ENCODE data around the gene RND1.
A peak's percentile ranks its signal among the peaks of the same experiment; 100 is the strongest.
"Not testable (repeated sequence)": the region's sequence is repeated elsewhere in the genome, so short reads cannot be mapped to it uniquely, and the experiment has no call there.

The RND1 gene

GRCh38 chr12:48868451-48868850, 2.8 kb upstream of the RND1 start:
- DNase-seq (ENCODE audit: low read depth): no peak

DNA sequence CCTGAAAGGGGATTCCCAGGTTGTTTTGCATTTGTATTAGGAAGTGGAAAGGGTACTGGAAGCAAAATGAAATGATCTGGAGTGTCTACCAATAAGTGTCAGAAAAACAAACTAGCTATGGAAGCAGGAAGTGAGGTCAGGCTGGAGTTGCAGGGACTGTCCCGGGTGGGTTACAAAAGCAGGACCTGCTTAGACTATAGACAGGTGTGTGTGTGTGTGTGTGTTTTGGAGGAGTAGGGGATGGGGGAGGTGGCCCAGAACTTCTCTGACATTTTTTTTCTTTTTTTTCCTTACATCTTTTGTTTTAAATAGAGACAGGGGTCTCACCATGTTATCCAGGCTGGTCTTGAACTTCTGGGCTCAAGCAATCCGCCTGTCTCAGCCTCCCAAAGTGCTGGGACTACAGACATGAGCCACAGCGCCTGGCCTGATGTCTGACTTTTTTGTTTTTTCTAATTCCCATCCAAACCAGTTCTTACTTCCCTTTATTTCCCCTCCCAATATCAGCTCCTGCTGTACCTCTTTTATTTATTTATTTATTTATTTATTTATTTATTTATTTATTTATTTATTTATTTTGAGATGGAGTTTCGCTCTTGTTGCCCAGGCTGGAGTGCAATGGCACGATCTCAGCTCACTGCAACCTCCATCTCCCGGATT, 512 bp upstream of the RND1 start:
- no peak for DNase-seq (ENCODE audit: low read depth)

DNA sequence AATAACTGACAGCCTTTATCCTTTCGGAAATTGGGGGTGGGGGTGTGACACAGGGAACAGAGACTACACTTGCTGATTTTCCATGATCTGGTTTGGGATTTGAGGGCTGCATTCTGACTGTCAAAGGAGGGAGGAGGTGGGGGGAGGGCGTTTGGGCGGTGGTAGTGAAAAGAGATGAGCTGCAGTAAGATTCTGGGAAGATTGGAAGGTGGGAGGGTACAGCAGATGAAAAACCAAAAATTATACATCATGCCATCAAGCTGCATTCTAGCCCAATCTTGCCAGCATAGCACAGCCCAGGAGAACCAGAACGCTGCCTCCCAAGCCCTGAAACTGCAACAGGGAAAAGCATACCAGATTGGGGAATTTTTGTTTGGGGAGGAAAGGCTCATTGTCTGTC, 2.4 kb downstream of the RND1 start:
- DNase-seq (ENCODE audit: low read depth): no peak

- DNase-seq (ENCODE audit: low read depth): no peak
Observed at GRCh38 chr12:48862760-48863159, 2.9 kb downstream of the RND1 start.

DNA sequence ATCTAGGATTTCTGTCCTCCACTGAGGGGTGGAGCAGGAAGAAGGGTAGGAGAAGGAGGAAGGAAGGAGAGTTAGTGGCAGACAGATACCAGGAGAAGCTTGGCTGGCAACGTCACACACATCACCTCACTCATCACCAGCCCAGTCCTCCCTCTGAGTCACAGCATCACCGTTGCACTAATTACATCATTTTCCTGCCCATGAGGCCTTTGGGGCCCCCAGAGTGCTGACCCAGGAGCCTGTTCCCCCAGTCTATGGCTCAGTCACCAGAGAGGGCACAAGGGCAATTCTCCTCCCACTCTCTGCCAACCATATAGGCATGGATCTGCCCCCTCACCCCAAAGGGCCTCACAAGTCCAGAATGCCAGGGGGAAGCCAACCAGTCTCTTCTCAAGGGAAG, 4.6 kb downstream of the RND1 start:
- DNase-seq (ENCODE audit: low read depth): no peak

DNA sequence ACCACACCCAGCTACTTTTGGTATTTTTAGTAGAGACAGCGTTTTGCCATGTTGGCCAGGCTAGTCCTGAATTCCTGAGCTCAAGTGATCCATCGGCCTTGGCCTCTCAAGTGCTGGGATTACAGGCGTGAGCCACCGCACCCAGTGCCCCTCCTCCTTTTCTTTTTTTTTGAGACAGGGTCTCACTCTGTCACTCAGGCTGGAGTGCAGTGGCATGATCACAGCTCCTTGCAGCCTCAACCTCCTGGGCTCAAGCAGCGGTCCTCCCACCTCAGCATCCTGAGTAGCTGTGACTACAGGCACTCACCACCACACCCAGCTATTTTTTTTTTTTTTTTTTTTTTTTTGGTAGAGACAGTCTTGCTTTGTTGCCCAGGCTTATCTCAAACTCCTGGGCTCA, 5.4 kb downstream of the RND1 start:
- not testable (repeated sequence) for DNase-seq (ENCODE audit: low read depth)

- DNase-seq (ENCODE audit: low read depth): no peak
Observed at GRCh38 chr12:48859607-48860006, 6.1 kb downstream of the RND1 start.

GRCh38 chr12:48858043-48858442, 7.6 kb downstream of the RND1 start:
- no peak for DNase-seq (ENCODE audit: low read depth)

DNA sequence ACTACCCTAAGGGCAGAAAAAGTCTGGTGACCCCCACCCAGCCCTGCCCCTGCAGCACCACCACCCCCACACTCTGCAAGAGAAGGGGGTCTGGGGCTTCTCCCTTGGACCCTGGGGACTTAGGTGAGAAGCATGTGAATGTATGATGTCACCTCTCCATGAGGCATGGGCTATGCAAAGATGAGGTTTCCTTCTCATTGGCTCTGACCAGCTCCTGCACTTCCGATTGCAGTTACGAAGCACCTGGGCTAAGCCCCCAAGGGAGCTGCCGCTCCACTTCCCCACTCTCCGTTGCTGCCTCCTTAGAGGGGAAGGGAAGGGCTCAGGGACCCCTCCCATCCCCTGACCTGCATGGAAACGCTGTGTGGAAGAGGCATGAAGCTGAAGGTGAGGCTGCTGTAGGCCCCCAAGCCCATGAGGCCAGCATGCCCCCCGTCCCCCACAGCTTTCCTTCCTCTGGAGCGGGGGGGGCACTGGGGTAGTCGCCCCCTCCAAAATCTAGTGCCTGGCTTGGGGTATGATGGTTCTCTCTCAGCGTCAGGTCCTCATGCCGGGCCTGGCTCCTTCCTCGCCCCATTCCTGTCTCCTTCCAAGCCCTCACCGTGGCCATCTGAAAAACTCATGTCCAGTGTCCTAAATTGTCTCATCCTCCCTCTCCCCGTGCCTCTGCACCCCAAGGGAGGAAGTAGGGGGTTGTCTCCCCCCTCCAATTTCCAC, 8.2 kb downstream of the RND1 start:
- no peak for DNase-seq (ENCODE audit: low read depth)

DNA sequence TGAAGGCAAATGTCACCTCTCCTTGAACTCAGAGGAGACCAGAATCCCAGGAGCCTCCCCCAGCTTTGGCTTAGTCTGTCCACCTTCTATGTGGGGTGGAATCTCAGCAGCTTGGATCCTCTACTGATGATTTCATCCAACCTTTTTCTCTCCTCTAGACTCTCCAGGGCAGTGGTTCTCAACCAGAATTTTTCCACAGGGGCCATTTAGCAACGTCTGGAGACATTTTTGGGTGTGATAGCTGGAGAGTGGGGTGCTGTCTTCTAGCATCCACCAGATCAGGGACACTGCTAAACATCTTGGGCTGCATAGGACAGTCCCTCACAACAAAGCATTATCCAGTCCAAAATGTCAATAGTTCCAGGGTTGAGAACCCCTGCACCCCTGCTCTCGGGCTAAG, 9.3 kb downstream of the RND1 start:
- no peak for DNase-seq (ENCODE audit: low read depth)

DNA sequence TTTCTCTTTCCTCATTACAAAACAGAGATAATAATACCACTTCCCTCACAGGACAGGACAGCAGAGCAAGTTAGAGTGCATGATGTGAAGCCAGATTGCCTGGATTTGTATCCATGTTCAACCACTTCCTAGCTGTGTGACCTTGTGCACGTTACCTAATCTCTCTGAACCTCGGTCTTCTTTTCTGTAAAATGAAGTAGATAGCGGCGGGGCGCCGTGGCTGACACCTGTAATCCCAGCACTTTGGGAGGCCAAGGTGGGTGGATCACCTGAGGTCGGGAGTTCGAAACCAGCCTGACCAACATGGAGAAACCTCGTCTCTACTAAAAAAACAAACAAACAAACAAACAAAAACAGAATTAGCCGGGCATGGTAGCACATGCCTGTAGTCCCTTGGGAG, 10.7 kb downstream of the RND1 start:
- not testable (repeated sequence) for DNase-seq (ENCODE audit: low read depth)

DNA sequence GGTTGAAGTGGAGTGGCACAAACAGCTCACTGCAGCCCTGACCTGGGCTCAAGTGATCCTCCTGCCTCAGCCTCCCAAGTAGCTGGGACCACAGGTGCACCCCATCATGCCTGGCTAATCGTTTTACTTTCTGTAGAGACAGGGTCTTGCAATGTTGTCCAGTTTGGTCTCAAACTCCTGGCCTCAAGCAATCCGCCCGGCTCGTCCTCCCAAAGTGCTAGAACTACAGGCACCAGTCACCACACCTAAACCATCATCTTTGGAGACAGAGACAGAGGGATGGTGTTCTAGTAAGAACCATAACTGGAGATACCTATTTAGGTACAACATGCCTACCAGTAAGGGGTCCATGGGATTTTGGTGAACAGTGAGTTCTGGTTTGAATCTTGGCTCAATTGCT, 11.2 kb downstream of the RND1 start:
- DNase-seq (ENCODE audit: low read depth): no peak

DNA sequence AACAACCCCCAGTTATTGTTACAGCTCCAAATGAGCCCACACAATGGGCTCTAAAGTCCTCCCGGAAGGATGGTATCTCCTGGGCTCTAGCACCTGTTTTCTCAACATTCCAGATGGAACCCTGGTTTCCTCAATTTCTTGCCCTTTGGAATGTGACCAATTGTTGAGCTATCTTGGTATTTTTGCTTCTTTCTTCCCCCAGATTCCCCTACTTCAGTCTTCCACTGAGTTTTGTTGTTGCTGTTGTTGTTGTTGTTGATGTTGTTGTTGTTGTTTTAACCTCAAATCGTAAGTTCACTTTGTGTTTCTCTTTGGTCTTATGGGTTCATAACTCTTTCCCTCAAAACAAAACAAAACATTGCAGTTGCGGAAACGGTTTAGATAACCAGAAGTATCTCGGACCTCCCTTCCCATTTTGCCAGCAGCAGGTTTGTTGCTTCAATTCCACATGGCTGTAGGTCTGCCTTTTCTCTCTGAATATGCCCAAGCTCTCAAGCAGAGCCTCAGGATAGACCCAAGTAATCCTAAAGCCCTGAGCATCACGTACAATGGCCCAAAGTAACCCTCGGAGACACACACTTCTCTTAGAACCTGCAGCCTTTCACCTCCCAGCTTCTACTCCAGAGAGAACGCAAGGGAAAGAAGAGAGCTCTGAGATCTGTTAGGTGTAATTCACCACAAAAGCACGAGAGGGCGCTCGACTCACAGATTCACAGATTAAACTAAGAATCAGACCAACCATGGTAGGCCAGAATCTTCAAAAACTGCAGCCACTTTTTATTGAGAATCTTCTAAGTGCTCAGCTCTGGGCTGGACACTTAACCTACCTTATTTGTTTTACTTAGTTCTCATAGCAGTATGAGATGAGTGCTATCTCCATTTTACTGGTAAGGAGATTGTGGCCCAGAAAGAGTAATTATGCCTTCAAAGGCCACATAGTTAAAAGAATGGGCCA, 12.7 kb downstream of the RND1 start:
- peak; percentile 78 for DNase-seq (ENCODE audit: low read depth)

- peak; percentile 97 for DNase-seq (ENCODE audit: low read depth)
Observed at GRCh38 chr12:48851883-48852733, 13.6 kb downstream of the RND1 start, which contains the start of gene DDX23. TSS of gene DDX23 (minus strand) at chr12:48852163. CDS start at chr12:48845782, 6,381 bp downstream.

DNA sequence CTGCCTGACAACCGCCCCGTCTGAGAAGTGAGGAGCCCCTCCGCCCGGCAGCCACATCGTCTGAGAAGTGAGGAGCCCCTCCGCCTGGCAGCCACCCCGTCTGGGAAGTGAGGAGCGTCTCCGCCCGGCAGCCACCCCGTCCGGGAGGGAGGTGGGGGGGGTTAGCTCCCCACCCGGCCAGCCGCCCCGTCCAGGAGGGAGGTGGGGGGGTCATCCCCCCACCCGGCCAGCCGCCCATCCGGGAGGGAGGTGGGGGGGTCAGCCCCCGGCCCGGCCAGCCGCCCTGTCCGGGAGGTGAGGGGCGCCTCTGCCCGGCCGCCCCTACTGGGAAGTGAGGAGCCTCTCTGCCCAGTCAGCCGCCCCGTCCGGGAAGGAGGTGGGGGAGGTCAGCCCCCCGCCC, 23.6 kb downstream of the RND1 start:
- DNase-seq (ENCODE audit: low read depth): not testable (repeated sequence)

GRCh38 chr12:48838048-48838447, 27.6 kb downstream of the RND1 start:
- no peak for DNase-seq (ENCODE audit: low read depth)

DNA sequence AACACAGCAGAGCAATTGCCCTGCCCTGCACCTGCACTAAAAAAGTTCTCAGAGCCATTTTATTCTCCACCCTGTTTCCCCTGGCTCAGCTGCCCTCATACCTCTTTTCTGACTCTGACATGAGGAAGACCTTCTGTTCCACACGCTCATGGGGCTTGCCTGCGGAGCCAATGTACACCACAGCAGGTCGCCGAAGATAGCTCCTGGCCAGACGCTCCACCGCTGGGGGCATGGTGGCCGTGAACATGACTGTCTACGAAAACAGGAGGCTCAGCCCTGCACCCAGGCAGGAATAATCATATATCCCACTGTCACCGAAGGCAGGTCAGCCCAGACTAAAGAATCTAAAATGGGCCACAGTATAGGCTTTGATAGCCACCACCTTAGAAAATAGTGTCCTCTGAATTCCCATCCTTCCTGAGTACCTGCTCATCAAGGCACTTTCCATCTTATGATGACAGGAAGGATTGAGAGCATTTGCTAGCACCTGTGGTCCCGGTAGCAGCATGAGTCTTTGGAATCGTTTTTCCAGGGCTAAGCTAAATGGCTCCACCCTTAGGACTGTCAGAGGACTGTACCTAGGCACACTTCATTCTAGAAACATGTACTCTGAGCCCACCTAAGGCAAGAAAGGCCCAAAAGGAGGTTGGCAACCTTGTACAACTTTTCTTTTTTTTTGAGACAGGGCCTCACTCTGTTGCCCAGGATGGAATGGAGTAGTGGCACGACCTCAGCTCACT, 33.2 kb downstream of the RND1 start:
- DNase-seq (ENCODE audit: low read depth): no peak

DNA sequence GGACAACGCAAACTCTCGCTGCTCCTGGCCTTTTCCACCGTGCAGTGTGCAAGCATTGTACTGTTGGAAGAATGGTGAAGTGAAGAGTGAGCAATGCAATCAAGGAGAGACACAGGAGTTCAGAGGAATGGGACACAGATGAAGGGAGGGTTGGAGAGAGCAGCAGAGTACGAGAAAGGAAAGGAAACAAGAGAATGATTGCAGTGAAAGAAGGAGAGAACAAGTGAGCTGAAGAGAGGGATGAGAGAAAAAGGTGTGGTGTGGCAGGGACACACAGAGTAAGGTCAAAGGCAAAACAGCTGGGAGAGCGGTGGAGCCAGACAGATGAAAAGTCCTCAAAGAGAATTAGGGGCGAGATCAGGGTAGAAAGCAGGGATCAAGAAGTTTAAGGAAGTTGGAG, 34.4 kb downstream of the RND1 start:
- DNase-seq (ENCODE audit: low read depth): no peak

GRCh38 chr12:48828841-48829575, 36.7 kb downstream of the RND1 start:
- no peak for DNase-seq (ENCODE audit: low read depth)

DNA sequence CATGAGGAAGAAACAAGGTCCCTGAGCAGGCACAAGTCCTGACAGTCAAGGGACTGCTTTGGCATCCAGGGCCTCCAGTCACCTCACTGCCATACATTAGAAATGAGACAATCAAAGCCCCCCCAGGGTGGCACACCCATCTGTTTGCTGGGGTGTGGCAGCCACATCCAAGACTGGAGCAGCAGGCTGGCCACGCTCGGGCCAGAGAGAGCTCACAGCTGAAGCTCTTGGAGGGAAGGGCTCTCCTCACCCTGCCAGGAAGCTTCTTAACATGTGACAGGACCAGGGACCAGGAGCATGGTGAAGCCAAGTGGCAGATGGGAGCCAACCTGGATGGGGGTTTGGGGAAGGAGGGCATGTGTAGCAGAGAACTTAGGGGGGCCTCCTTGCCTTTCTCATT, 37.4 kb downstream of the RND1 start:
- no peak for DNase-seq (ENCODE audit: low read depth)
